PC-9 (cell line): ENCODE measurements around the gene EXOC1L.

Experiments used
- EZH2 ChIP-seq: fragments of 200-600 bp; sonication (generic); IDR thresholded peaks from 2 replicates; pipeline ENCODE4 v1.8.0; 2017; ENCODE audit warnings: antibody characterized with exemption, low read depth
- TF ChIP-seq, protein P1 (sequence below): fragments of 200-600 bp; sonication (generic); conservative IDR thresholded peaks from 2 replicates; pipeline ENCODE4 v1.6.1; 2017; ENCODE audit warnings: mixed run types, antibody characterized with exemption, mild to moderate bottlenecking, moderate library complexity

- TF ChIP-seq, protein P1, sequence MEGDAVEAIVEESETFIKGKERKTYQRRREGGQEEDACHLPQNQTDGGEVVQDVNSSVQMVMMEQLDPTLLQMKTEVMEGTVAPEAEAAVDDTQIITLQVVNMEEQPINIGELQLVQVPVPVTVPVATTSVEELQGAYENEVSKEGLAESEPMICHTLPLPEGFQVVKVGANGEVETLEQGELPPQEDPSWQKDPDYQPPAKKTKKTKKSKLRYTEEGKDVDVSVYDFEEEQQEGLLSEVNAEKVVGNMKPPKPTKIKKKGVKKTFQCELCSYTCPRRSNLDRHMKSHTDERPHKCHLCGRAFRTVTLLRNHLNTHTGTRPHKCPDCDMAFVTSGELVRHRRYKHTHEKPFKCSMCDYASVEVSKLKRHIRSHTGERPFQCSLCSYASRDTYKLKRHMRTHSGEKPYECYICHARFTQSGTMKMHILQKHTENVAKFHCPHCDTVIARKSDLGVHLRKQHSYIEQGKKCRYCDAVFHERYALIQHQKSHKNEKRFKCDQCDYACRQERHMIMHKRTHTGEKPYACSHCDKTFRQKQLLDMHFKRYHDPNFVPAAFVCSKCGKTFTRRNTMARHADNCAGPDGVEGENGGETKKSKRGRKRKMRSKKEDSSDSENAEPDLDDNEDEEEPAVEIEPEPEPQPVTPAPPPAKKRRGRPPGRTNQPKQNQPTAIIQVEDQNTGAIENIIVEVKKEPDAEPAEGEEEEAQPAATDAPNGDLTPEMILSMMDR: peak; percentile 80
- no peak for TF ChIP-seq EZH2
These were observed 47.5 kb downstream of the EXOC1L start for GRCh38 chr4:55866973-55867574.
